GM23338 (cell line): ENCODE measurements around the gene OR9G1. TPM values are rescaled to one million over a fixed set of nuclear protein-coding genes. Genes with fewer than 3 reads are reported as not detected.

Experiments used
- ATAC-seq: fragments of 200-7000 bp; cut with Tn5 transposase; 3 replicates; pipeline ENCODE4 v1.9.1; 2020
- DNase-seq: peaks from one replicate; pipeline ENCODE4 v3.0.0-alpha.2; 2015; ENCODE audit warnings: low spot score
- H2AFZ ChIP-seq: fragments of 200-600 bp; sonication (generic); 2 replicates; pipeline ENCODE4 v1.8.0; 2016; ENCODE audit warnings: antibody characterized with exemption, mild to moderate bottlenecking, moderate library complexity
- H3F3A ChIP-seq: fragments of 200-600 bp; sonication (generic); replicated peaks from 2 replicates; pipeline ENCODE4 v1.8.0; 2017; ENCODE audit warnings: antibody characterized with exemption, mixed run types, low read depth
- H3K27ac ChIP-seq: fragments of 200-600 bp; sonication (generic); 2 replicates; pipeline ENCODE4 v1.6.1; 2016; ENCODE audit warnings: low read depth
- H3K27me3 ChIP-seq: fragments of 200-600 bp; sonication (generic); 2 replicates; pipeline ENCODE4 v1.8.0; 2016; ENCODE audit warnings: mild to moderate bottlenecking, mixed run types, moderate library complexity; ENCODE audit not compliant: insufficient read depth
- H3K36me3 ChIP-seq: fragments of 200-600 bp; sonication (generic); 2 replicates; pipeline ENCODE4 v1.8.0; 2016; ENCODE audit warnings: mild to moderate bottlenecking; ENCODE audit not compliant: insufficient read depth
- H3K4me1 ChIP-seq: fragments of 200-600 bp; sonication (generic); 2 replicates; pipeline ENCODE4 v1.8.0; 2016; ENCODE audit warnings: mild to moderate bottlenecking, moderate library complexity; ENCODE audit not compliant: insufficient read depth
- H3K4me2 ChIP-seq: fragments of 200-600 bp; sonication (generic); 2 replicates; pipeline ENCODE4 v1.7.1; 2017; ENCODE audit warnings: mixed run types
- H3K4me3 ChIP-seq: fragments of 200-600 bp; sonication (generic); 2 replicates; pipeline ENCODE4 v1.6.1; 2016; ENCODE audit warnings: mixed run types
- H3K79me2 ChIP-seq: fragments of 200-600 bp; sonication (generic); replicated peaks from 2 replicates; pipeline ENCODE4 v1.8.0; 2017; ENCODE audit warnings: mild to moderate bottlenecking; ENCODE audit not compliant: insufficient read depth
- H3K9me2 ChIP-seq: fragments of 200-600 bp; sonication (generic); 2 replicates; pipeline ENCODE4 v1.8.0; 2017; ENCODE audit not compliant: insufficient read depth
- H4K20me1 ChIP-seq: fragments of 200-600 bp; sonication (generic); replicated peaks from 2 replicates; pipeline ENCODE4 v1.8.0; 2017; ENCODE audit warnings: mild to moderate bottlenecking; ENCODE audit not compliant: insufficient read depth
- H3K27ac Mint-ChIP-seq: 2 replicates; pipeline ENCODE4 v1.8.0; 2020; ENCODE audit warnings: inconsistent platforms, mild to moderate bottlenecking, moderate library complexity, mixed read lengths
- H3K27me3 Mint-ChIP-seq: 3 replicates; pipeline ENCODE4 v1.8.0; 2022; ENCODE audit warnings: low read depth, mild to moderate bottlenecking, moderate library complexity, mixed read lengths, inconsistent platforms; ENCODE audit not compliant: insufficient read depth, poor library complexity
- H3K36me3 Mint-ChIP-seq: 3 replicates; pipeline ENCODE4 v1.8.0; 2021; ENCODE audit warnings: low read depth, mild to moderate bottlenecking, inconsistent platforms, moderate library complexity, mixed read lengths
- H3K4me1 Mint-ChIP-seq: 3 replicates; pipeline ENCODE4 v1.8.0; 2020; ENCODE audit warnings: mild to moderate bottlenecking, inconsistent platforms, mixed read lengths
- H3K4me3 Mint-ChIP-seq: 3 replicates; pipeline ENCODE4 v1.8.0; 2021; ENCODE audit warnings: moderate library complexity, mild to moderate bottlenecking, inconsistent platforms, mixed read lengths
- H3K9me3 Mint-ChIP-seq: 3 replicates; pipeline ENCODE4 v1.8.0; 2020; ENCODE audit warnings: moderate library complexity, mild to moderate bottlenecking, inconsistent platforms, mixed read lengths
- CREB1 ChIP-seq: fragments of 250-450 bp; sonication (Bioruptor Pico); IDR thresholded peaks from 2 replicates; pipeline ENCODE4 v1.5.0; 2020; ENCODE audit warnings: low read depth, mild to moderate bottlenecking, moderate library complexity
- EZH2 ChIP-seq: fragments of 200-600 bp; sonication (generic); IDR thresholded peaks from one replicate; pipeline ENCODE4 v1.8.0; 2017; ENCODE audit warnings: antibody characterized with exemption, mild to moderate bottlenecking, low read depth; ENCODE audit not compliant: unreplicated experiment
- EZH2phosphoT487 ChIP-seq: fragments of 200-600 bp; sonication (generic); IDR thresholded peaks from one replicate; pipeline ENCODE4 v1.8.1; 2018; ENCODE audit warnings: antibody characterized with exemption; ENCODE audit not compliant: unreplicated experiment
- JUNB ChIP-seq: IDR thresholded peaks from one replicate; pipeline ENCODE4 v1.6.1; 2016; ENCODE audit warnings: antibody characterized with exemption; ENCODE audit not compliant: unreplicated experiment
- NANOG ChIP-seq: IDR thresholded peaks from 2 replicates; pipeline ENCODE4 v1.6.1; 2016; ENCODE audit warnings: antibody characterized with exemption, borderline replicate concordance
- POLR2AphosphoS5 ChIP-seq: IDR thresholded peaks from 2 replicates; pipeline ENCODE4 v1.6.1; 2016; ENCODE audit warnings: antibody characterized with exemption, low read depth
- STAT1 ChIP-seq: IDR thresholded peaks from one replicate; pipeline ENCODE4 v1.6.1; 2016; ENCODE audit warnings: antibody characterized with exemption; ENCODE audit not compliant: unreplicated experiment
- ZNF114 ChIP-seq: fragments of 250-450 bp; sonication (Bioruptor Pico); IDR thresholded peaks from 2 replicates; pipeline ENCODE4 v1.5.0; 2020; ENCODE audit warnings: mild to moderate bottlenecking, moderate library complexity
- ZNF331 ChIP-seq: fragments of 250-450 bp; sonication (Bioruptor Pico); IDR thresholded peaks from 2 replicates; pipeline ENCODE4 v1.5.0; 2020; ENCODE audit warnings: low read depth, mild to moderate bottlenecking, moderate library complexity
- polyA plus RNA-seq: library from polyadenylated mRNA; unstranded; fragments of >200 nt; fragmentation: Nextera tagmentation; extraction: Ambion mirVana; gene quantifications from 2 replicates; pipeline ENCODE4 v1.2.1, GENCODE V29; 2016
- total RNA-seq: library from RNA; depleted of rRNA; stranded (reverse); fragments of >200 nt; shearing (Covaris generic); gene quantifications from 2 replicates; pipeline ENCODE4 v1.2.3, GENCODE V29; 2014
- TF ChIP-seq, protein P1 (sequence below): IDR thresholded peaks from one replicate; pipeline ENCODE4 v1.6.1; 2018; ENCODE audit warnings: antibody characterized with exemption; ENCODE audit not compliant: unreplicated experiment
- TF ChIP-seq, protein P2 (sequence below): IDR thresholded peaks from 2 replicates; pipeline ENCODE4 v1.6.1; 2016; ENCODE audit warnings: antibody characterized with exemption
- TF ChIP-seq, protein P3 (sequence below): fragments of 250-450 bp; sonication (Bioruptor Pico); IDR thresholded peaks from 2 replicates; pipeline ENCODE4 v1.5.0; 2020; ENCODE audit warnings: mild to moderate bottlenecking, moderate library complexity
- TF ChIP-seq, protein P4 (sequence below), 2 experiments: fragments of 200-600 bp in 1 of 2; sonication (generic) in 1 of 2; conservative IDR thresholded peaks; 2 replicates each; pipeline versions ENCODE4 v1.5.1 to v1.6.1; 2016 to 2017; ENCODE audit warnings: antibody characterized with exemption in 2 of 2, low read depth in 2 of 2, mild to moderate bottlenecking in 2 of 2, moderate library complexity in 1 of 2

The OR9G1 gene
- total and polyA plus RNA-seq, 2 experiments from 2014 or later = not detected

DNA sequence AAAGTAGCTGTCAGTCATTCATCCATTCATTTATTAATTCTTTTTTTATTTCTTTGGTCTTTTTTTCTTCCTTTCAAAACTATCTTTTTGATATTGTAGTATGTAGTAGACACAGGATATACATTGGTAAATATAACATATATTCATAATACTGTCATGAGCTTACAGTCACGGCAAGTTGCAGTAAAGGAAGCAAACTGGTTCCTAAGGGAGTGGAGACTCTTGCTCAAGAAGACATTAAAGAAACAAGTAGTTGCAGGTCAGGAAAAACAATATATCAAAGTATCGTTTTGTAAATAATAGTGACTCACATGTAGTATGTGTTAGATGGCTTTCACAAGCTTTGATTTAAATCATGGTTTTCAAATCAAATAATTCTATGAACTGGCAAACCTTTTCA, 27.9 kb upstream of the OR9G1 start:
- Mint-ChIP-seq H3K4me3 (no peak overlapping the region), H3K27me3 (peaks cover 2% of the 10 kb centered on the region), H3K9me3 (no peaks in the 10 kb centered on the region; the same call in 2 of the 3 replicates), H3K27ac (no peak overlapping the region), H3K4me1 (peaks cover 4% of the 10 kb centered on the region), H3K36me3 (peaks cover 5% of the 10 kb centered on the region; the same call in 2 of the 3 replicates)
- DNase-seq (no peak), ATAC-seq (no peak)
- Histone ChIP-seq H3K27me3 (no peaks in the 10 kb centered on the region), H3K4me3 (no peak overlapping the region), H3K79me2 (no peaks in the 10 kb centered on the region), H3F3A (no peaks in the 10 kb centered on the region), H3K36me3 (no peaks in the 10 kb centered on the region), H3K27ac (no peak overlapping the region), H3K9me2 (peaks cover 8% of the 10 kb centered on the region; the same call in 1 of the 2 replicates), H2AFZ (no peak overlapping the region), H3K4me2 (no peak overlapping the region), H4K20me1 (no peaks in the 10 kb centered on the region), H3K4me1 (no peaks in the 10 kb centered on the region)
- TF ChIP-seq EZH2 = no peak
- TF ChIP-seq, protein P1, sequence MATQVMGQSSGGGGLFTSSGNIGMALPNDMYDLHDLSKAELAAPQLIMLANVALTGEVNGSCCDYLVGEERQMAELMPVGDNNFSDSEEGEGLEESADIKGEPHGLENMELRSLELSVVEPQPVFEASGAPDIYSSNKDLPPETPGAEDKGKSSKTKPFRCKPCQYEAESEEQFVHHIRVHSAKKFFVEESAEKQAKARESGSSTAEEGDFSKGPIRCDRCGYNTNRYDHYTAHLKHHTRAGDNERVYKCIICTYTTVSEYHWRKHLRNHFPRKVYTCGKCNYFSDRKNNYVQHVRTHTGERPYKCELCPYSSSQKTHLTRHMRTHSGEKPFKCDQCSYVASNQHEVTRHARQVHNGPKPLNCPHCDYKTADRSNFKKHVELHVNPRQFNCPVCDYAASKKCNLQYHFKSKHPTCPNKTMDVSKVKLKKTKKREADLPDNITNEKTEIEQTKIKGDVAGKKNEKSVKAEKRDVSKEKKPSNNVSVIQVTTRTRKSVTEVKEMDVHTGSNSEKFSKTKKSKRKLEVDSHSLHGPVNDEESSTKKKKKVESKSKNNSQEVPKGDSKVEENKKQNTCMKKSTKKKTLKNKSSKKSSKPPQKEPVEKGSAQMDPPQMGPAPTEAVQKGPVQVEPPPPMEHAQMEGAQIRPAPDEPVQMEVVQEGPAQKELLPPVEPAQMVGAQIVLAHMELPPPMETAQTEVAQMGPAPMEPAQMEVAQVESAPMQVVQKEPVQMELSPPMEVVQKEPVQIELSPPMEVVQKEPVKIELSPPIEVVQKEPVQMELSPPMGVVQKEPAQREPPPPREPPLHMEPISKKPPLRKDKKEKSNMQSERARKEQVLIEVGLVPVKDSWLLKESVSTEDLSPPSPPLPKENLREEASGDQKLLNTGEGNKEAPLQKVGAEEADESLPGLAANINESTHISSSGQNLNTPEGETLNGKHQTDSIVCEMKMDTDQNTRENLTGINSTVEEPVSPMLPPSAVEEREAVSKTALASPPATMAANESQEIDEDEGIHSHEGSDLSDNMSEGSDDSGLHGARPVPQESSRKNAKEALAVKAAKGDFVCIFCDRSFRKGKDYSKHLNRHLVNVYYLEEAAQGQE = no peak
- no peak for TF ChIP-seq JUNB
- TF ChIP-seq STAT1 = no peak
- no peak for TF ChIP-seq CREB1
- no peak for TF ChIP-seq NANOG
- TF ChIP-seq, protein P2, sequence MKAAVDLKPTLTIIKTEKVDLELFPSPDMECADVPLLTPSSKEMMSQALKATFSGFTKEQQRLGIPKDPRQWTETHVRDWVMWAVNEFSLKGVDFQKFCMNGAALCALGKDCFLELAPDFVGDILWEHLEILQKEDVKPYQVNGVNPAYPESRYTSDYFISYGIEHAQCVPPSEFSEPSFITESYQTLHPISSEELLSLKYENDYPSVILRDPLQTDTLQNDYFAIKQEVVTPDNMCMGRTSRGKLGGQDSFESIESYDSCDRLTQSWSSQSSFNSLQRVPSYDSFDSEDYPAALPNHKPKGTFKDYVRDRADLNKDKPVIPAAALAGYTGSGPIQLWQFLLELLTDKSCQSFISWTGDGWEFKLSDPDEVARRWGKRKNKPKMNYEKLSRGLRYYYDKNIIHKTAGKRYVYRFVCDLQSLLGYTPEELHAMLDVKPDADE = no peak
- TF ChIP-seq, protein P3, sequence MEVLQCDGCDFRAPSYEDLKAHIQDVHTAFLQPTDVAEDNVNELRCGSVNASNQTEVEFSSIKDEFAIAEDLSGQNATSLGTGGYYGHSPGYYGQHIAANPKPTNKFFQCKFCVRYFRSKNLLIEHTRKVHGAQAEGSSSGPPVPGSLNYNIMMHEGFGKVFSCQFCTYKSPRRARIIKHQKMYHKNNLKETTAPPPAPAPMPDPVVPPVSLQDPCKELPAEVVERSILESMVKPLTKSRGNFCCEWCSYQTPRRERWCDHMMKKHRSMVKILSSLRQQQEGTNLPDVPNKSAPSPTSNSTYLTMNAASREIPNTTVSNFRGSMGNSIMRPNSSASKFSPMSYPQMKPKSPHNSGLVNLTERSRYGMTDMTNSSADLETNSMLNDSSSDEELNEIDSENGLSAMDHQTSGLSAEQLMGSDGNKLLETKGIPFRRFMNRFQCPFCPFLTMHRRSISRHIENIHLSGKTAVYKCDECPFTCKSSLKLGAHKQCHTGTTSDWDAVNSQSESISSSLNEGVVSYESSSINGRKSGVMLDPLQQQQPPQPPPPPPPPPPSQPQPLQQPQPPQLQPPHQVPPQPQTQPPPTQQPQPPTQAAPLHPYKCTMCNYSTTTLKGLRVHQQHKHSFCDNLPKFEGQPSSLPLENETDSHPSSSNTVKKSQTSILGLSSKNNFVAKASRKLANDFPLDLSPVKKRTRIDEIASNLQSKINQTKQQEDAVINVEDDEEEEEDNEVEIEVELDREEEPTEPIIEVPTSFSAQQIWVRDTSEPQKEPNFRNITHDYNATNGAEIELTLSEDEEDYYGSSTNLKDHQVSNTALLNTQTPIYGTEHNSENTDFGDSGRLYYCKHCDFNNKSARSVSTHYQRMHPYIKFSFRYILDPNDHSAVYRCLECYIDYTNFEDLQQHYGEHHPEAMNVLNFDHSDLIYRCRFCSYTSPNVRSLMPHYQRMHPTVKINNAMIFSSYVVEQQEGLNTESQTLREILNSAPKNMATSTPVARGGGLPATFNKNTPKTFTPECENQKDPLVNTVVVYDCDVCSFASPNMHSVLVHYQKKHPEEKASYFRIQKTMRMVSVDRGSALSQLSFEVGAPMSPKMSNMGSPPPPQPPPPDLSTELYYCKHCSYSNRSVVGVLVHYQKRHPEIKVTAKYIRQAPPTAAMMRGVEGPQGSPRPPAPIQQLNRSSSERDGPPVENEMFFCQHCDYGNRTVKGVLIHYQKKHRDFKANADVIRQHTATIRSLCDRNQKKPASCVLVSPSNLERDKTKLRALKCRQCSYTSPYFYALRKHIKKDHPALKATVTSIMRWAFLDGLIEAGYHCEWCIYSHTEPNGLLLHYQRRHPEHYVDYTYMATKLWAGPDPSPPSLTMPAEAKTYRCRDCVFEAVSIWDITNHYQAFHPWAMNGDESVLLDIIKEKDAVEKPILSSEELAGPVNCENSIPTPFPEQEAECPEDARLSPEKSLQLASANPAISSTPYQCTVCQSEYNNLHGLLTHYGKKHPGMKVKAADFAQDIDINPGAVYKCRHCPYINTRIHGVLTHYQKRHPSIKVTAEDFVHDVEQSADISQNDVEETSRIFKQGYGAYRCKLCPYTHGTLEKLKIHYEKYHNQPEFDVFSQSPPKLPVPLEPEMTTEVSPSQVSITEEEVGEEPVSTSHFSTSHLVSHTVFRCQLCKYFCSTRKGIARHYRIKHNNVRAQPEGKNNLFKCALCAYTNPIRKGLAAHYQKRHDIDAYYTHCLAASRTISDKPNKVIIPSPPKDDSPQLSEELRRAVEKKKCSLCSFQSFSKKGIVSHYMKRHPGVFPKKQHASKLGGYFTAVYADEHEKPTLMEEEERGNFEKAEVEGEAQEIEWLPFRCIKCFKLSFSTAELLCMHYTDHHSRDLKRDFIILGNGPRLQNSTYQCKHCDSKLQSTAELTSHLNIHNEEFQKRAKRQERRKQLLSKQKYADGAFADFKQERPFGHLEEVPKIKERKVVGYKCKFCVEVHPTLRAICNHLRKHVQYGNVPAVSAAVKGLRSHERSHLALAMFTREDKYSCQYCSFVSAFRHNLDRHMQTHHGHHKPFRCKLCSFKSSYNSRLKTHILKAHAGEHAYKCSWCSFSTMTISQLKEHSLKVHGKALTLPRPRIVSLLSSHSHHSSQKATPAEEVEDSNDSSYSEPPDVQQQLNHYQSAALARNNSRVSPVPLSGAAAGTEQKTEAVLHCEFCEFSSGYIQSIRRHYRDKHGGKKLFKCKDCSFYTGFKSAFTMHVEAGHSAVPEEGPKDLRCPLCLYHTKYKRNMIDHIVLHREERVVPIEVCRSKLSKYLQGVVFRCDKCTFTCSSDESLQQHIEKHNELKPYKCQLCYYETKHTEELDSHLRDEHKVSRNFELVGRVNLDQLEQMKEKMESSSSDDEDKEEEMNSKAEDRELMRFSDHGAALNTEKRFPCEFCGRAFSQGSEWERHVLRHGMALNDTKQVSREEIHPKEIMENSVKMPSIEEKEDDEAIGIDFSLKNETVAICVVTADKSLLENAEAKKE = no peak
- no peak for TF ChIP-seq ZNF331 (CRISPR knock-in tag)
- no peak for TF ChIP-seq POLR2AphosphoS5
- TF ChIP-seq, protein P4, sequence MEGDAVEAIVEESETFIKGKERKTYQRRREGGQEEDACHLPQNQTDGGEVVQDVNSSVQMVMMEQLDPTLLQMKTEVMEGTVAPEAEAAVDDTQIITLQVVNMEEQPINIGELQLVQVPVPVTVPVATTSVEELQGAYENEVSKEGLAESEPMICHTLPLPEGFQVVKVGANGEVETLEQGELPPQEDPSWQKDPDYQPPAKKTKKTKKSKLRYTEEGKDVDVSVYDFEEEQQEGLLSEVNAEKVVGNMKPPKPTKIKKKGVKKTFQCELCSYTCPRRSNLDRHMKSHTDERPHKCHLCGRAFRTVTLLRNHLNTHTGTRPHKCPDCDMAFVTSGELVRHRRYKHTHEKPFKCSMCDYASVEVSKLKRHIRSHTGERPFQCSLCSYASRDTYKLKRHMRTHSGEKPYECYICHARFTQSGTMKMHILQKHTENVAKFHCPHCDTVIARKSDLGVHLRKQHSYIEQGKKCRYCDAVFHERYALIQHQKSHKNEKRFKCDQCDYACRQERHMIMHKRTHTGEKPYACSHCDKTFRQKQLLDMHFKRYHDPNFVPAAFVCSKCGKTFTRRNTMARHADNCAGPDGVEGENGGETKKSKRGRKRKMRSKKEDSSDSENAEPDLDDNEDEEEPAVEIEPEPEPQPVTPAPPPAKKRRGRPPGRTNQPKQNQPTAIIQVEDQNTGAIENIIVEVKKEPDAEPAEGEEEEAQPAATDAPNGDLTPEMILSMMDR (conservative IDR thresholded peaks at IDR 0.05; ENCODE audit: low read depth in 2 of 2) = no peak
- no peak for TF ChIP-seq ZNF114 (CRISPR knock-in tag)
- no peak for TF ChIP-seq EZH2phosphoT487
